ENCODE data around the gene KRTAP9-8.
"Not testable (repeated sequence)": the region's sequence is repeated elsewhere in the genome, so short reads cannot be mapped to it uniquely, and the experiment has no call there.

Gene KRTAP9-8

GRCh38 chr17:41231731-41232130 is 6.1 kb upstream of the KRTAP9-8 start:
- H3K36me3 ChIP-seq: no peaks in the 10 kb centered on the region
- H3K27me3 ChIP-seq (ENCODE audit: insufficient read depth, low read depth, severe bottlenecking): peaks cover 75% of the 10 kb centered on the region
- H3K27ac ChIP-seq: no peak overlapping the region
- no peak for DNase-seq
- TF ChIP-seq CTCF (IDR thresholded peaks at IDR 0.05; ENCODE audit: low read depth, low read length): no peak
- H3K4me3 ChIP-seq (ENCODE audit: low read depth, low read length): no peak overlapping the region
- H3K9me3 ChIP-seq (ENCODE audit: severe bottlenecking): no peaks in the 10 kb centered on the region

DNA sequence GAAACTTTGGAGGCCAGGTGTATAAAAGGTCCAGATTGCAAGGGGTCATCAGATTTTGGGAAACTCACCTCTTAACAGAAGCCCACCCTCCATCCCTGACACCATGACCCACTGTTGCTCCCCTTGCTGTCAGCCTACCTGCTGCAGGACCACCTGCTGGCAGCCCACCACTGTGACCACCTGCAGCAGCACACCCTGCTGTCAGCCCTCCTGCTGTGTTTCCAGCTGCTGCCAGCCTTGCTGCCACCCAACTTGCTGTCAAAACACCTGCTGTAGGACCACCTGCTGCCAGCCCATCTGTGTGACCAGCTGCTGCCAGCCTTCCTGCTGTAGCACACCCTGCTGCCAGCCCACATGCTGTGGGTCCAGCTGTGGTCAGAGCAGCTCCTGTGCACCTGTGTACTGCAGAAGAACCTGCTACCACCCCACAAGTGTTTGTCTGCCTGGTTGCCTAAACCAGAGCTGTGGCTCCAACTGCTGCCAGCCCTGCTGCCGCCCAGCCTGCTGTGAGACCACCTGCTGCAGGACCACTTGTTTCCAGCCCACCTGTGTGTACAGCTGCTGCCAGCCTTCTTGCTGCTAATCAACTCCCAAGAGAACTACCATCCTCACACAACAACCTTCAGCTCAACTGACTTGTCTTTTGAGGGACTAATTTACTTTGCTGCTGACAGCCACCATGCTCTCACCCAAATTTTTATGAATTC is 5.2 kb upstream of the KRTAP9-8 start, which contains the start of gene KRTAP9-3:
TSS of gene KRTAP9-3 (plus strand) at position 51 of the 707 bp plus-strand sequence. CDS start at position 104, 53 bp downstream.
- not testable (repeated sequence) for DNase-seq

GRCh38 chr17:41237116-41237515 is 683 bp upstream of the KRTAP9-8 start:
- peaks cover 54% of the 10 kb centered on the region for H3K27me3 ChIP-seq (ENCODE audit: insufficient read depth, low read depth, severe bottlenecking)
- not testable (repeated sequence) for H3K9me3 ChIP-seq (ENCODE audit: severe bottlenecking); DNase-seq; H3K36me3 ChIP-seq; H3K27ac ChIP-seq; H3K4me3 ChIP-seq (ENCODE audit: low read depth, low read length)

More for the DNA sequence above, 5.2 kb upstream of the KRTAP9-8 start, which contains the start of gene KRTAP9-3:
- H3K9me3 ChIP-seq (ENCODE audit: severe bottlenecking); H3K36me3 ChIP-seq; H3K4me3 ChIP-seq (ENCODE audit: low read depth, low read length); H3K27ac ChIP-seq: not testable (repeated sequence)
- H3K27me3 ChIP-seq (ENCODE audit: insufficient read depth, low read depth, severe bottlenecking): peaks cover 75% of the 10 kb centered on the region

DNA sequence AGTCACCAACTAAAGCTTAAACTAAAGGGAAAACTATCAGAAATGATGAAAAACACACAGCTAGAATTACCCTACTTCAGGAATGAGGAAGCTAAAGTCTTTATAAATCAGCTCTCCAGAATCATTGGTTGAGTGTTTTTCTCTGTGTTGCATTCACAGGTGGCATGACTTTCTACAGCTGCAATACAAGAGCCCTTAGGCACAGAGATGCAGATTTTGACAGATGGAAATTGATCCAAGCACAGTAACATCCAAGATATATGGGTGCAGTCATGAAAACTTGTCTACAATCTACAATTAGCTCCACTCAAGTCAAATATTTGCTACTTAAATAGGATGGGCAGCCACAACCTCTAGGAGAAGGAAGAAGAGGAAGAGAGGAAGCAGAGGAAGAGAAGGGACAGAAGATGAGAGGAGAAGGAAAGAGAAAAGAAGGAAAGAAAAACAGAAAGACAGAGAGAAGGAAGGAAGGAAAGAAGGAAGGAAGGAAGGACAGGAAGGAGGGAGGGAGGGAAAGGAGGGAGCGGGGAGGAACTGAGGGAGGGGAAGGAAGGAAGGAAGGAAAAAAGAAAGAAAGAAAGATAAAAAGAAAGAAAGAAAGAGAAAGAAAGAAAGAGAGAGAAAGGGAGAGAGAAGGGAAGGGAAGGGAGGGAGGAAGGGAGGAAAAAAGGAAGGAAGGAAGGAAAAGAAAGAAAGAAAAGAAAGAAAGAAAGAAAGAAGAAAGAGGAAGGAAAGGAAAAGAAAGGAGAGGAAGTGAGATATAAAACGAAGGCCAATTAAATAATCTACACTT is 9.4 kb downstream of the KRTAP9-8 start:
- not testable (repeated sequence) for DNase-seq; H3K36me3 ChIP-seq; H3K4me3 ChIP-seq (ENCODE audit: low read depth, low read length); H3K27ac ChIP-seq; H3K9me3 ChIP-seq (ENCODE audit: severe bottlenecking)
- H3K27me3 ChIP-seq (ENCODE audit: insufficient read depth, low read depth, severe bottlenecking): peaks cover 37% of the 10 kb centered on the region

- not testable (repeated sequence) for H3K4me3 ChIP-seq (ENCODE audit: low read depth, low read length); DNase-seq; H3K27ac ChIP-seq; H3K9me3 ChIP-seq (ENCODE audit: severe bottlenecking); H3K36me3 ChIP-seq
- peaks cover 51% of the 10 kb centered on the region for H3K27me3 ChIP-seq (ENCODE audit: insufficient read depth, low read depth, severe bottlenecking)
These were observed 11.9 kb downstream of the KRTAP9-8 start, which contains the start of gene KRTAP9-4 for GRCh38 chr17:41249637-41250240. TSS of gene KRTAP9-4 (plus strand) at chr17:41249687. CDS start at chr17:41249721, 34 bp downstream.

- H3K27me3 ChIP-seq (ENCODE audit: insufficient read depth, low read depth, severe bottlenecking): peaks cover 58% of the 10 kb centered on the region
- DNase-seq: no peak
- H3K27ac ChIP-seq: no peak overlapping the region
- no peak for TF ChIP-seq CTCF (IDR thresholded peaks at IDR 0.05; ENCODE audit: low read depth, low read length)
- H3K4me3 ChIP-seq (ENCODE audit: low read depth, low read length): no peak overlapping the region
- H3K9me3 ChIP-seq (ENCODE audit: severe bottlenecking): no peaks in the 10 kb centered on the region
- no peaks in the 10 kb centered on the region for H3K36me3 ChIP-seq
These were observed 13.5 kb downstream of the KRTAP9-8 start for GRCh38 chr17:41251261-41251660.

GRCh38 chr17:41254861-41255260 is 17.1 kb downstream of the KRTAP9-8 start:
- Histone ChIP-seq H3K4me3 (ENCODE audit: low read depth, low read length) (no peak overlapping the region), H3K36me3 (no peaks in the 10 kb centered on the region), H3K9me3 (ENCODE audit: severe bottlenecking) (no peaks in the 10 kb centered on the region), H3K27me3 (ENCODE audit: insufficient read depth, low read depth, severe bottlenecking) (peaks cover 85% of the 10 kb centered on the region), H3K27ac (no peak overlapping the region)
- DNase-seq: no peak
- TF ChIP-seq CTCF (IDR thresholded peaks at IDR 0.05; ENCODE audit: low read depth, low read length): no peak

DNA sequence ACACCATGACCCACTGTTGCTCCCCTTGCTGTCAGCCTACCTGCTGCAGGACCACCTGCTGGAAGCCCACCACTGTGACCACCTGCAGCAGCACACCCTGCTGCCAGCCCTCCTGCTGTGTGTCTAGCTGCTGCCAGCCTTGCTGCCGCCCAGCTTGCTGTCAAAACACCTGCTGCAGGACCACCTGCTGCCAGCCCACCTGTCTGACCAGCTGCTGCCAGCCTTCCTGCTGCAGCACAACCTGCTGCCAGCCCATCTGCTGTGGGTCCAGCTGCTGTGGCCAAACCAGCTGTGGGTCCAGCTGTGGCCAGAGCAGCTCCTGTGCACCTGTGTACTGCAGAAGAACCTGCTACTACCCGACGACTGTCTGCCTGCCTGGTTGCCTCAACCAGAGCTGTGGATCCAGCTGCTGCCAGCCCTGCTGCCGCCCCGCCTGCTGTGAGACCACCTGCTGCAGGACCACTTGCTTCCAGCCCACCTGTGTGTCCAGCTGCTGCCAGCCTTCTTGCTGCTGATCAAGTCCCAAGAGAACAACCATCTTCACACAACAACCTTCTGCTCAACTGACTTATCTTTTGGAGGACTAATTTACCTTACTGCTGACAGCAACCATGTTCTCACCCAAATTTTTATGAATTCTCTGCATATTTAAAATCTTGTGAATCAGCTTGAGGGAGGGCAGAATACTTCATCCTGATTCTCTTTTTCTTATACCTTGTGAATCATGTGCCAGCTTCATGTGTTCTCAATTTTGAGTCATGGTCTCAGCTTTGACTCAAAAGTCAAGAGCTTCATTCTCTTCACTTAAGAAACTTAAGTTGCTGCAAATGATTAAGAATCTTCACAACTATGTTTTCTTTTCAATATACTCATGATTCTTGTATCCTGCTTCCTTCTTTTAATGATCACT is 17.8 kb downstream of the KRTAP9-8 start, which contains the start of gene KRTAP9-9:
TSS of gene KRTAP9-9 (plus strand) at position 4 of the 910 bp plus-strand sequence.
- not testable (repeated sequence) for H3K4me3 ChIP-seq (ENCODE audit: low read depth, low read length); H3K27ac ChIP-seq; H3K9me3 ChIP-seq (ENCODE audit: severe bottlenecking); H3K36me3 ChIP-seq; DNase-seq
- peaks cover 88% of the 10 kb centered on the region for H3K27me3 ChIP-seq (ENCODE audit: insufficient read depth, low read depth, severe bottlenecking)
